GM21367 (cell line): ENCODE data around the gene PIF1.

Experiments used
- ATAC-seq: cut with Tn5 transposase; IDR thresholded peaks from one replicate; pipeline ENCODE4 v1.9.1; 2021; ENCODE audit not compliant: unreplicated experiment

PIF1 gene

DNA sequence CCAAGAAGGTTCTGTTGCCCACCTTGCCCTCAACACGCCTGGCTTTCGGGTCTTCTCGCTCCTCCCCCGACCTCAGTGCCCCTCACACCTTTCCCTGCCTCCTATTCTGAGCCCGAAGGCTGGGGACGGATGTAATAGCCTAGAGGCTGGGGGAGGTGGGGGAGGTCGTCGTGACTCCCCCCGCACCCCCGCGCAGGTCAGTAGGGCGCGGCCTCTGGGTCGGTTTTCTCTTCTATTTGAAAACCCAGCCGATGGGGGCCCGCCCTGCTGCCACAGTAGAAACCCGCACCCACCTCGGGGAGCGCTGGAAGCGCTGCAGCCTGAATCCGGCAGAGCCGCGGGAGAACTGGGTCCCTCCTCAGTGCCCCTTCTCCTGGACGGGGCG, 49.1 kb downstream of the PIF1 start:
- no peak for ATAC-seq

DNA sequence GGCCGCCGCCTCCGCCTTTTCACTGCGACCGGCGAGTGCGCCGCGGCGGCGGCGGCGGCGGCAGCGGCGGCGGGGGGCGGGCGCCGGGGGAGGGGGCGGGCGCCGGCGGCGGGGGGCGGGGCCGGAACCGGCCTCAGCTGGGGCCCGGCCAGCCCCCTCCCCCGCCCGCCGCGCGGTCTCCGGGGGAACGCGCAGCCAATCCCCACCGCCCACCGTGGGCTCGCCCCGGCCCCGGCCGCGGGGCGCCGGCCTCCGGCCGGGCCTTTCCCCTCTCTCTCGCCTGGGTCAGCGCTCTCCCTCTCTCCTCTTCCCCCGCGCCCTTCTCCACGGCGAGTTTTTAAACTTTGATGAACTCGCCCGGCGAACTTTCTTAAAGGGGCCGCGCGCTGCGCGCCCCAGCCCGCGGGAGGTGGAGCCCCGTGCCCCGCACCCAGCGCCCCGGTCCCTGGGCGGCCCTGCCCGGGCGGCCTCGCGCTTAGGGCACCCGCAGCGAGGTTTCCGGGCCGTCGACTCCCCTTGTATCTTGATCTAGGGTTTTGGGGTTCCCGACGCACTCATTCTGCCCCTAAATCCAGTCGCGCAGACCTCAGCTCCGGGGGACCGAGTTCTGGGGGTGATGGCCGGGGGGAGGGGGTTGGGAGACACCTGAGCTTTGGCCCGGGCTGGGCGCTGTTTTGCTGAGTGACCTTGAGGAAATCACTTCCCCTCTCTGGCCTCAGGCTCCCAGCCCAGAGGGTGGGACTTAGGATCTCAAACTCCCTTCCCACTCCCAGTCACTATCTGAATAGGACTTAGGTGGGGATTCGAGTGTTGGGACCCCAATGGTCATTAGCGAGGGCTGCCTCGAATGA, 49.7 kb downstream of the PIF1 start, which contains the start of gene RBPMS2:
TSS of gene RBPMS2 (minus strand) at position 39 of the 851 bp plus-strand sequence. CDS start 270 bp downstream, outside the sequence.
- no peak for ATAC-seq

DNA sequence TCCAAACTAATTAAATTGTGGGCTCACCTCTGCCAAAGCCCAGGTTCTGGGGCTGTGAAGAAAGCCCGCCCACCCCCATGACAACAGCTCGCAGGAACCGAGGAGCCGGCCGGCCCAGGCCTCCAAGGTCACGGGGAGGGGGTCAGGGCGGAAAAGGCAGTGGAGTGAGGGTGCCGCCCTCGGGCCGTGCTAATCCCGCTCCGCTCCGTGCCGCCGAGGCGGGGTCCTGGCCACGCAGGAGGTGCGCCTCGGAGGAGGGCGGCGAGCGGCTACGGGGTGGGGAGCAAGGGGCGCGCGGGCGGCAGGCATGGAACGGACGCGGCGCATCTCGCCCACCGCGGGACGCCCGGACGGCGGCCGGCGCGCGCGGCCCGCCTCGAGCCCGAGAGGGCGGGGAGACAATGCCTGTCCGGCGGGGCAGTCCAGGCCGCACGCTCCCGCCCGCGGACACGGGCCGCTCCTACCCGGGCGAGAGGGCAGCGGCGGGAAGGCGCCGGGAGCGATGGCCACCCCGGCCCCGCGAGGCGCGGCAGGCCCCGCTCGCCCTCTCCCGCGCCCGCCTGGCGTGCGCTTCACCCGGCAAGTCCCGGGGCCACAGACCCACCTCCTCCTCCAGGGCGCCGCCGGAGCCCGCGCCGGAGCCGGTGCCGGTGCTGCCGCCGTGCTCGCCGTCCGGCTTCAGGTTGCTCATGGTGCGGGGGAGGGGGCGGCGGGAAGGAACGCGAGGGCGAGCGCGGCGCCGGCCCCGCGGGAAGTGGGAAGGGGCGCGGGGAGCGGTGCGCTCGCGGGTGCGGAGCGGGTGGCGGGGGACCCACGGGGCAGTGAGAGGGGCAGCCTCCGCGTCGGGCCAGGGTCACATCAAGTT, 50.6 kb downstream of the PIF1 start:
- no peak for ATAC-seq

DNA sequence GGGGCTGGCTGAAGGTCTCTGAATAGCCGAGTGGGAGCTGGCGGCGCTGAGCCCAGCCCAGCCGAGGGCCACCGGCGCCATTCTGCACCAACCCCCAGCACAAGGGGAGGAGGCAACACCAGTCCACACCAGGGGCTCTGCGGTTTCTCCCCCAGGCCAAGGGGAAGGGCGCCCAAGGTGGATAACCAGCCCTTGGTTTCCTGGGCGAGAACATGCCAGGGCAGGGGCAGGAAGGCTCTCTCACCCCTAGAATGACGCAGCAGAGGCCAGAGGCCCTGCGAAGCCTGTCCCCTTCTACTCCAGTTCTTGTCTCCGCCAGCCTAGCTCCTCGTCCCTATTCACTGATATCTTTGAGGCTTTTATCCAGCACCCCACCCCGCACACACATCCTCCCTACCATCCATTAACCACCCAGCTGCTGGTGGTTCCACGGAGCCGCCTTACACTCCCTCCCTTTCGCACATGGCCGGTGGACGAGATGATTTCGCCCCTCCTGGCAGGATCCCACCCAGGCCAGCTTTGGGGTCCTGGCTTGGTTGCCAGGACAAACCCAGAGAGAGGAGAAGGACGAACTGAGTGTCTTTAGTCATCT, 51.3 kb downstream of the PIF1 start:
- no peak for ATAC-seq

DNA sequence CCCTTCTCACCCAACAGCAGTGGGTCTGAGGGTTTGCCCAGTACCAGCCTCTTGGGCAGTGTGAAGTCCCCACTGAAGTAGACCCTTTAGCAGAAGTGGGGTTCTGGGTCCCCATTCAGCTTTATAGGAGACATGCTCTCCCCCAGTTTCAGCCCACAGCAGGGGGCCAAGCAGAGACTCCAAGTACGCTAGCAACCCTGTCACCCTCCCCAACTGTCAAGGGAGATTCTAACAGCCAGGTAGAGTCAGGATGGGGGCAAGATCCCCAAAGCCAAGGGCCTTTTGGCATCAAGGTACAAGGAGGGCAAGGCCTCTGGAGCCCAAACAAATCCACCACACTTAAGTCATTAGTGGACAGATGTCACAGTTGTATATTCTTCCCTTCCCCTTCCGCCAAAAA, 51.8 kb downstream of the PIF1 start:
- ATAC-seq = no peak

DNA sequence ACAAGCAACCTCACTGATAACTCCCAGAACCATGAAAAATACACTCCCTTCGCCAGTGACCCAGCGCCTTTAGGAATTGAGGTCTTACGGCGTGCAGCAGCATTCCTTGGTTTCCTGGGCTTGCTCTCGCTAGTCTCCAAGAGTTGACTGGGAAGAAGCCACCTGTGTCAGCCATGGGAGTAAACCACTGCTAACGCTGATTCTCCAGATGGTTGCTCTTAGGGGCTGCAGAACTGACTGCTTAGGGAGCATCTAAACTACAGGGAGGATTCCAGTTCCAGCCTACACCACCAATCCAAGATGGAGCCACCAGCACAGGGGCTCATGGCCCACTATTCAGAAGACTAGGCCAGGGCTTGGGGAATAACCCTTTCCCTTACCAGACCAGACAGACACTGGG, 52.5 kb downstream of the PIF1 start:
- no peak for ATAC-seq

DNA sequence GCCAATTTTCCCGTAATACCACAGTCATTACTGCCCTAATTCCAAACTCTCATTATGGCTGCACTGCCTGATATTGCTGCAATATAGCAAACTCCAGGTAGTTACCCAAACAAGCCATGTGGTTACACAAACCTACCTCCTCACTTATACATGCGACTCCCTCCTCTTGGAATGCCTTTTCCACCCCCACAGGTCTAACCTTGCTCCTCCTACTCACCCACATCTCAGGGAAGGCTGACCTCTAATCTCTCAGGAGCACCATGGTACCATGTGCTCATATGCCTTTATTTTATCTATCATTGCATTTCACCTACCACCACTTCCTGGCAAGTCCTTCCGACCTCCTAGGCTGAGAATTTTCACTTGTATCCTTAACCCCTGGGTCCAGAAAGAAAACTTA, 53.0 kb downstream of the PIF1 start:
- ATAC-seq = no peak

DNA sequence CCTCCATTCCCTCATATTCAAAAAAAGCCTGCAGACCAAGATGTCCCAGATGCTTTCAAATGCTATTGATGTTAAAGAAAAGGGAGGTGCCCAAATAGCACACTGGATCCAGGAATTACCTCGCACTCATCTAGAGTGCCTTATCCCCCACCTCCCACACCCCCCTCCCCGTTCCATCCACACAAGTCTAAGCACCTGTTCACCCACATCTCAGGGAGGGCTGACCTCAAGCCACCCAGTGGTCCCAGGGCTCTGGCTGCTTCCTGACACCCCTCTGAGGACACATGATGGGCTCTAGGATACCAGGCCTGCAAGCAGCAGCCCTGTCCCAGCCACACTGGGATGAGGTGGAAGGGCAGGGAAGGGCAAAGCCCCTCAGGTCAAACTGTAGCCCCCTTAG, 54.8 kb downstream of the PIF1 start:
- no peak for ATAC-seq

DNA sequence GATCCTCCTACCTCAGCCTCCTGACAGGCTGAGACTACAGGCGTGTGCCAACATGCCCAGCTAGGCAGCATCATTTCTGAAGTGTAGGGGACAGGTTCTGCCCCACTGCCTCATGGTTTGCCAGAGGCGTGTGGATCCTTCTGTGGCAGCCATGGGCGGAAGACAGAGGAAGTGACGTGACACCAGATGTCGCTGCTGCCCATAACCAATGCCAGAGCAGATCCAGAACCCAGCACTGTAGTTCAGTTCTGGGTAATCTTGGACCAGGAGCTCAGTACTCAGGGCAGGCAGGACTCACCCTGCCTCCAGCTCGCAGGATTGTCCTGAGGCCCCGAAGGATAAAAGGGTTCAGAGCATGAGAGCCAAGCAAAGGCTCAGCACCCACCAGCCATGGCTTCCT, 58.2 kb downstream of the PIF1 start:
- ATAC-seq = no peak

DNA sequence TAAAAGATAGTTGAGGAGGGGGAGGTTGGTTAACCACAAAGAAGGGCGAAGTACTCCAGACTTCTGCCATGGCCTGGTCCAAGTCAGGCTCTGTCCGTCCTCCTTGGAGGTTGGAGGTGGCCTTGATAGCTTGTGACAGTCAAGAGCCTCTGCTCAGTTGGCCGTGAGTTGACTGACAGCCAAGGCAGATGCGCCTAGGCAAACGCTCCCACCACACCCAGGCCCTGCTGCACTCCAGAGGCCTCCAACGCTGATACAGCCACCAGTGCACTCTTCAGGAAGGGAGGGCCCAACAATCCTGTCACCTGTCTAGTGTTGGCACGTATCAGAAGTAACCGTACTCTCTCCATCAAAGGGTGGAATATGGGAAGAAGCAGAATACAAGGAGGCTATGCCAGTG, 59.4 kb downstream of the PIF1 start:
- no peak for ATAC-seq
